ENCODE measurements around the gene KIAA0040.

The KIAA0040 gene

GRCh38 chr1:175200678-175201521 is 8.3 kb upstream of the KIAA0040 start:
- DNase-seq (ENCODE audit: low spot score), result no peak

GRCh38 chr1:175198332-175198731 is 5.8 kb upstream of the KIAA0040 start:
- DNase-seq (ENCODE audit: low spot score), result peak; percentile 22

GRCh38 chr1:175197531-175197930 is 5.0 kb upstream of the KIAA0040 start:
- DNase-seq (ENCODE audit: low spot score), result no peak

GRCh38 chr1:175195798-175196197 is 3.2 kb upstream of the KIAA0040 start:
- DNase-seq (ENCODE audit: low spot score), result no peak

- no peak for DNase-seq (ENCODE audit: low spot score)
Observed at GRCh38 chr1:175195281-175195680, 2.7 kb upstream of the KIAA0040 start.

GRCh38 chr1:175193527-175193910 is 943 bp upstream of the KIAA0040 start:
- no peak for DNase-seq (ENCODE audit: low spot score)

- no peak for DNase-seq (ENCODE audit: low spot score)
Observed at GRCh38 chr1:175192111-175192629, 406 bp downstream of the KIAA0040 start.

- no peak for DNase-seq (ENCODE audit: low spot score)
Observed at GRCh38 chr1:175191659-175192058, 917 bp downstream of the KIAA0040 start.

GRCh38 chr1:175188936-175189335 is 3.6 kb downstream of the KIAA0040 start:
- DNase-seq (ENCODE audit: low spot score), result no peak

- DNase-seq (ENCODE audit: low spot score), result no peak
Observed at GRCh38 chr1:175186433-175187160, 6.0 kb downstream of the KIAA0040 start.

- DNase-seq (ENCODE audit: low spot score), result no peak
Observed at GRCh38 chr1:175185903-175186302, 6.7 kb downstream of the KIAA0040 start.

- DNase-seq (ENCODE audit: low spot score), result no peak
Observed at GRCh38 chr1:175183586-175183985, 9.0 kb downstream of the KIAA0040 start.

- no peak for DNase-seq (ENCODE audit: low spot score)
Observed at GRCh38 chr1:175182201-175182746, 10.3 kb downstream of the KIAA0040 start.

GRCh38 chr1:175179837-175180590 is 12.6 kb downstream of the KIAA0040 start:
- no peak for DNase-seq (ENCODE audit: low spot score)

GRCh38 chr1:175178456-175178855 is 14.1 kb downstream of the KIAA0040 start:
- DNase-seq (ENCODE audit: low spot score), result no peak

- no peak for DNase-seq (ENCODE audit: low spot score)
Observed at GRCh38 chr1:175178056-175178455, 14.5 kb downstream of the KIAA0040 start.

GRCh38 chr1:175176246-175176645 is 16.3 kb downstream of the KIAA0040 start:
- no peak for DNase-seq (ENCODE audit: low spot score)

- DNase-seq (ENCODE audit: low spot score), result no peak
Observed at GRCh38 chr1:175174309-175175102, 18.1 kb downstream of the KIAA0040 start.

GRCh38 chr1:175173531-175173930 is 19.0 kb downstream of the KIAA0040 start:
- no peak for DNase-seq (ENCODE audit: low spot score)

GRCh38 chr1:175172503-175172902 is 20.1 kb downstream of the KIAA0040 start:
- DNase-seq (ENCODE audit: low spot score), result no peak

Measured in AG08395 (cell line).